SK-N-SH (cell line): ENCODE data around the gene CRTC3. TPM values are rescaled to one million over a fixed set of nuclear protein-coding genes. Genes with fewer than 3 reads are reported as not detected.

Experiments used
- CTCF ChIA-PET: fragments of 300-600, 350-600 bp; formaldehyde crosslinking; extraction: SDS; loops from one replicate; lab custom pipeline; 2021; lab: Yijun Ruan, JAX
- POLR2A ChIA-PET: fragments of 350-600 bp; sonication (Branson Sonifier 250); formaldehyde crosslinking; extraction: SDS; loops from one replicate; lab custom pipeline; 2020; ENCODE audit warnings: antibody characterized with exemption, inconsistent platforms; lab: Yijun Ruan, JAX
- DNase-seq: peaks from one replicate; pipeline ENCODE4 v3.0.0; 2012
- H2AFZ ChIP-seq: fragments of 200-600 bp; sonication (generic); 2 replicates; pipeline ENCODE4 v1.8.1; 2016; ENCODE audit warnings: antibody characterized with exemption, mild to moderate bottlenecking, low read depth
- H3F3A ChIP-seq: fragments of 200-600 bp; sonication (generic); replicated peaks from 2 replicates; pipeline ENCODE3; 2016; ENCODE audit warnings: antibody characterized with exemption, mild to moderate bottlenecking; ENCODE audit not compliant: insufficient read depth
- H3K27ac ChIP-seq, 2 experiments: fragments of 200-500 bp in 1 of 2; fragments of 200-600 bp in 1 of 2; sonication (Bioruptor generic) in 1 of 2; sonication (generic), shearing (Covaris generic) in 1 of 2; 2 replicates each; pipeline versions ENCODE4 v1.5.1 to v1.6.1; 2014 to 2016; ENCODE audit warnings: low read depth in 2 of 2, inconsistent platforms in 1 of 2, low read length in 1 of 2, mild to moderate bottlenecking in 1 of 2, mixed read lengths in 1 of 2
- H3K27me3 ChIP-seq: fragments of 200-600 bp; sonication (generic), shearing (Covaris generic); 2 replicates; pipeline ENCODE4 v1.6.1; 2016; ENCODE audit warnings: mixed run types; ENCODE audit not compliant: insufficient read depth
- H3K36me3 ChIP-seq, 2 experiments: fragments of 200-500 bp in 1 of 2; fragments of 200-600 bp in 1 of 2; sonication (Bioruptor generic) in 1 of 2; sonication (generic) in 1 of 2; replicated peaks in 1 of 2; 2 replicates each; pipeline versions ENCODE3 to v1.5.1; 2014 to 2016; ENCODE audit warnings: low read length in 1 of 2, mild to moderate bottlenecking in 1 of 2; ENCODE audit not compliant: insufficient read depth in 2 of 2, control insufficient read depth in 1 of 2
- H3K4me1 ChIP-seq, 2 experiments: fragments of 200-500 bp in 1 of 2; fragments of 200-600 bp in 1 of 2; sonication (Bioruptor generic) in 1 of 2; sonication (generic), shearing (Covaris generic) in 1 of 2; 2 replicates each; pipeline versions ENCODE4 v1.5.1 to v1.6.1; 2014 to 2016; ENCODE audit warnings: low read depth in 1 of 2, low read length in 1 of 2, mixed run types in 1 of 2; ENCODE audit not compliant: insufficient read depth in 2 of 2, control insufficient read depth in 1 of 2
- H3K4me2 ChIP-seq: fragments of 200-600 bp; sonication (generic), shearing (Covaris generic); 2 replicates; pipeline ENCODE4 v1.6.1; 2017; ENCODE audit warnings: mixed run types
- H3K4me3 ChIP-seq, 2 experiments: fragments of 200-500 bp in 1 of 2; fragments of 200-600 bp in 1 of 2; sonication (Bioruptor generic) in 1 of 2; sonication (generic), shearing (Covaris generic) in 1 of 2; 2 replicates each; pipeline versions ENCODE4 v1.5.1 to v1.8.1; 2014 to 2016; ENCODE audit warnings: low read depth in 2 of 2, inconsistent platforms in 1 of 2, low read length in 1 of 2, mild to moderate bottlenecking in 1 of 2, mixed read lengths in 1 of 2, moderate library complexity in 1 of 2
- H3K79me2 ChIP-seq: fragments of 200-600 bp; sonication (generic); 2 replicates; pipeline ENCODE4 v1.8.1; 2017; ENCODE audit warnings: mild to moderate bottlenecking; ENCODE audit not compliant: insufficient read depth
- H3K9ac ChIP-seq: fragments of 200-600 bp; sonication (generic); 2 replicates; pipeline ENCODE4 v1.6.1; 2017; ENCODE audit warnings: mixed run types
- H3K9me2 ChIP-seq: fragments of 200-600 bp; sonication (generic); 2 replicates; pipeline ENCODE4 v1.6.1; 2017; ENCODE audit warnings: mixed run types
- H3K9me3 ChIP-seq: fragments of 200-600 bp; sonication (generic); 2 replicates; pipeline ENCODE4 v1.6.1; 2017; ENCODE audit warnings: mixed run types, mild to moderate bottlenecking, moderate library complexity
- H4K20me1 ChIP-seq: fragments of 200-600 bp; sonication (generic); 2 replicates; pipeline ENCODE4 v1.6.1; 2017; ENCODE audit warnings: mild to moderate bottlenecking, mixed run types; ENCODE audit not compliant: insufficient read depth
- ELF1 ChIP-seq: IDR thresholded peaks from 2 replicates; pipeline ENCODE4 v1.4.0; 2012
- EZH2phosphoT487 ChIP-seq: fragments of 200-600 bp; sonication (generic); IDR thresholded peaks from 2 replicates; pipeline ENCODE4 v1.6.1; 2017; ENCODE audit warnings: low read depth, mixed run types, mild to moderate bottlenecking, antibody characterized with exemption, moderate library complexity, borderline replicate concordance
- FOSL2 ChIP-seq: IDR thresholded peaks from 2 replicates; pipeline ENCODE4 v1.4.0; 2012; ENCODE audit warnings: low read depth, mild to moderate bottlenecking, moderate library complexity, borderline replicate concordance
- JUND ChIP-seq: IDR thresholded peaks from 2 replicates; pipeline ENCODE4 v1.4.0; 2012
- MXI1 ChIP-seq: IDR thresholded peaks from 2 replicates; pipeline ENCODE4 v1.6.1; 2012; ENCODE audit warnings: mild to moderate bottlenecking, low read depth, low read length, improper control_type of control experiment
- NFIC ChIP-seq: IDR thresholded peaks from 2 replicates; pipeline ENCODE4 v1.4.0; 2012; ENCODE audit warnings: borderline replicate concordance
- PBX3 ChIP-seq: IDR thresholded peaks from 2 replicates; pipeline ENCODE4; 2012
- REST ChIP-seq: IDR thresholded peaks from 2 replicates; pipeline ENCODE4 v1.6.1; 2012; ENCODE audit warnings: mild to moderate bottlenecking, low read depth, low read length, moderate library complexity
- SIN3A ChIP-seq: IDR thresholded peaks from 2 replicates; pipeline ENCODE4 v1.6.1; 2012; ENCODE audit warnings: low read depth, mild to moderate bottlenecking, low read length, moderate library complexity, borderline replicate concordance
- SMC3 ChIP-seq: IDR thresholded peaks from 2 replicates; pipeline ENCODE4 v1.6.1; 2012; ENCODE audit warnings: low read depth, low read length, improper control_type of control experiment
- TCF12 ChIP-seq: IDR thresholded peaks from 2 replicates; pipeline ENCODE4 v1.4.0; 2012
- USF2 ChIP-seq: fragments of 150-350 bp; IDR thresholded peaks from 2 replicates; pipeline ENCODE4 v1.6.1; 2017; ENCODE audit warnings: antibody characterized with exemption, low read length, low read depth, borderline replicate concordance
- WGBS: methylation state at CpG from one replicate; pipeline ENCODE4 v1.1.6; 2017; ENCODE audit warnings: low lambda C conversion rate; 5-methylcytosine and 5-hydroxymethylcytosine counted together
- polyA plus RNA-seq, 3 experiments: library from polyadenylated mRNA; depleted of rRNA; stranded (reverse); fragments of >200 nt; gene quantifications; 2 replicates each; pipeline ENCODE4 v1.2.3, GENCODE V29; 2012

The CRTC3 gene
- polyA plus RNA-seq, 1 of the 3 experiments (the other 2 are of a cell fraction) = 16.7 TPM

- no peak overlapping the region for H3K27ac ChIP-seq
- no peak overlapping the region for H3K4me2 ChIP-seq
- H3K79me2 ChIP-seq = no peaks in the 10 kb centered on the region; the same call in 1 of the 2 replicates
- peaks cover 28 to 39% of the 10 kb centered on the region in 2 experiments for H3K36me3 ChIP-seq
- no peaks in the 10 kb centered on the region for H3K4me1 ChIP-seq
- ChIA-PET POLR2A (no interaction called here), CTCF (interaction anchor here (0.6 to 1.2 kb wide), 4 partner anchors 11 to 128 kb away, joined by 3 read pairs; no protein-coding TSS in a partner anchor)
- H3K9me2 ChIP-seq = no peaks in the 10 kb centered on the region; the same call in 1 of the 2 replicates
- H3K9ac ChIP-seq = no peak overlapping the region
- TF ChIP-seq USF2 (no peak), NFIC (no peak), SIN3A (no peak), MXI1 (no peak), EZH2phosphoT487 (no peak), FOSL2 (no peak), ELF1 (no peak), SMC3 (no peak), PBX3 (no peak), REST (no peak), TCF12 (no peak), JUND (no peak)
- no peaks in the 10 kb centered on the region for H4K20me1 ChIP-seq
- 85% methylated on average over 5 of the region's 5 CpGs for WGBS
- no peaks in the 10 kb centered on the region for H3K27me3 ChIP-seq
- H3K4me3 ChIP-seq = no peak overlapping the region
- no peaks in the 10 kb centered on the region for H3K9me3 ChIP-seq
- DNase-seq = no peak
- H2AFZ ChIP-seq = no peak overlapping the region
- no peaks in the 10 kb centered on the region for H3F3A ChIP-seq
Observed at GRCh38 chr15:90609242-90610180, 79.8 kb downstream of the CRTC3 start.
